ENCODE measurements around the gene ETV5. TPM values are rescaled to one million over a fixed set of nuclear protein-coding genes. Genes with fewer than 3 reads are reported as not detected.

The ETV5 gene
- total and polyA plus RNA-seq, 4 donors, result 3.3 to 14.9 (median 5.5) TPM

DNA sequence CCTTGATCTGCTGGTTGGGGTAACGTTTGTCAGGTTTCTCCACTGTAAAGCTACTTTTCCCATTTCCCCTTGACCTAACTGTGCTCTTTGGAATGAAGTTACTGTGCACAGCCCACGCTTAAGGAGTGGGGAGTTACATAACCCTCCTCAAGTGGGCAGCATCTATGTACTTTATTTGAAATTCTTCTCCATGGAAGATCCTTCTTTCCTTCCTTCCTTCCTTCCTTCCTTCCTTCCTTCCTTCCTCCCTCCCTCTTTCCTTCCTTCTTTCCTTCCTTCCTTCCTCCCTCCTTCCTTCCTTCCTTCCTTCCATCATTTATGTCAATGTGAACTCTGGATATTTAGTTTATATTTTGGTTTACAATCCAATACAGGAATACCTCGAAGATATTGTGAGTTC, 94.0 kb downstream of the ETV5 start (continued):
- TF ChIP-seq YY1 (IDR thresholded peaks at IDR 0.05) (no peak), HNF4G (IDR thresholded peaks at IDR 0.05) (no peak), SP1 (IDR thresholded peaks at IDR 0.05) (no peak), RXRA (IDR thresholded peaks at IDR 0.05) (no peak)
- TF ChIP-seq, protein P1, sequence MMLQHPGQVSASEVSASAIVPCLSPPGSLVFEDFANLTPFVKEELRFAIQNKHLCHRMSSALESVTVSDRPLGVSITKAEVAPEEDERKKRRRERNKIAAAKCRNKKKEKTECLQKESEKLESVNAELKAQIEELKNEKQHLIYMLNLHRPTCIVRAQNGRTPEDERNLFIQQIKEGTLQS (IDR thresholded peaks at IDR 0.05), result no peak
- TF ChIP-seq, protein P2, sequence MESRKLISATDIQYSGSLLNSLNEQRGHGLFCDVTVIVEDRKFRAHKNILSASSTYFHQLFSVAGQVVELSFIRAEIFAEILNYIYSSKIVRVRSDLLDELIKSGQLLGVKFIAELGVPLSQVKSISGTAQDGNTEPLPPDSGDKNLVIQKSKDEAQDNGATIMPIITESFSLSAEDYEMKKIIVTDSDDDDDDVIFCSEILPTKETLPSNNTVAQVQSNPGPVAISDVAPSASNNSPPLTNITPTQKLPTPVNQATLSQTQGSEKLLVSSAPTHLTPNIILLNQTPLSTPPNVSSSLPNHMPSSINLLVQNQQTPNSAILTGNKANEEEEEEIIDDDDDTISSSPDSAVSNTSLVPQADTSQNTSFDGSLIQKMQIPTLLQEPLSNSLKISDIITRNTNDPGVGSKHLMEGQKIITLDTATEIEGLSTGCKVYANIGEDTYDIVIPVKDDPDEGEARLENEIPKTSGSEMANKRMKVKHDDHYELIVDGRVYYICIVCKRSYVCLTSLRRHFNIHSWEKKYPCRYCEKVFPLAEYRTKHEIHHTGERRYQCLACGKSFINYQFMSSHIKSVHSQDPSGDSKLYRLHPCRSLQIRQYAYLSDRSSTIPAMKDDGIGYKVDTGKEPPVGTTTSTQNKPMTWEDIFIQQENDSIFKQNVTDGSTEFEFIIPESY (IDR thresholded peaks at IDR 0.05), result no peak

DNA sequence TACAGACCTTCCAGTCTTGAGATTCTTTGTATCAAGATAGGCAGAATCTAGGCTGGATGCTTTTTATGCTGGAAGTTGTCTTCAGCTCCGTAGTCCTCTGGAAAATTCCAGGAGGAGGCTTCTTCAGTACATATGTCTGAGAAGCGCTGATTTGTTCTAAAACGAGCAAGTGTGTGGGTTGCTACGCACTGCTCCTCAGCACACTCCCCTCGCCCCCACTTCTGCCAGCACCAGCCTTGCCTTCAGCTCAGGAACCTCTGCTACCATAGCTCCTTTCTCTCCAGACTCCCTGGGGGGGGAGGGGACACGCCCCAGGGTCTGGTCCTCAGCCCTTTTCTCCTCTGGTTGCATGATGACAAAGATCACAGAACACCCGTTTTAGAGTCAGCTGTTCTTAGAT, 95.6 kb downstream of the ETV5 start:
- peaks cover 0 to 4% (median 1%) of the 10 kb centered on the region in 4 donors for H3K9me3 ChIP-seq (ENCODE audit: control insufficient read depth in 4 of 4, low read length in 3 of 4)
- H3K9ac ChIP-seq (ENCODE audit: low read depth in 1 of 2, low read length in 2 of 2), result no peak overlapping the region
- H3K27ac ChIP-seq (ENCODE audit: low read depth in 1 of 2, low read length in 2 of 2), result no peak overlapping the region
- H3K27me3 ChIP-seq (ENCODE audit: control insufficient read depth in 4 of 4, insufficient read depth in 4 of 4, low read length in 3 of 4), result peaks cover 0 to 6% (median 0%) of the 10 kb centered on the region in 4 donors
- no peaks in the 10 kb centered on the region for H3K4me1 ChIP-seq (ENCODE audit: control insufficient read depth in 4 of 4, insufficient read depth in 4 of 4, low read length in 3 of 4)
- WGBS, result 70% methylated on average over 7 of the region's 7 CpGs
- H3K36me3 ChIP-seq (ENCODE audit: control insufficient read depth in 4 of 4, insufficient read depth in 3 of 4, low read depth in 1 of 4, low read length in 3 of 4), result no peaks in the 10 kb centered on the region
- no peak overlapping the region for H3K4me3 ChIP-seq (ENCODE audit: low read depth in 1 of 3, low read length in 3 of 3)
- TF ChIP-seq FOXA2 (IDR thresholded peaks at IDR 0.05) (no peak), NR2F2 (IDR thresholded peaks at IDR 0.05) (no peak), EGR1 (IDR thresholded peaks at IDR 0.05; ENCODE audit: low read depth in 2 of 2) (no peak), RXRA (IDR thresholded peaks at IDR 0.05) (no peak), HNF4A (conservative IDR thresholded peaks at IDR 0.05) (no peak)
- TF ChIP-seq, protein P2 (IDR thresholded peaks at IDR 0.05), result no peak
- TF ChIP-seq, protein P3, sequence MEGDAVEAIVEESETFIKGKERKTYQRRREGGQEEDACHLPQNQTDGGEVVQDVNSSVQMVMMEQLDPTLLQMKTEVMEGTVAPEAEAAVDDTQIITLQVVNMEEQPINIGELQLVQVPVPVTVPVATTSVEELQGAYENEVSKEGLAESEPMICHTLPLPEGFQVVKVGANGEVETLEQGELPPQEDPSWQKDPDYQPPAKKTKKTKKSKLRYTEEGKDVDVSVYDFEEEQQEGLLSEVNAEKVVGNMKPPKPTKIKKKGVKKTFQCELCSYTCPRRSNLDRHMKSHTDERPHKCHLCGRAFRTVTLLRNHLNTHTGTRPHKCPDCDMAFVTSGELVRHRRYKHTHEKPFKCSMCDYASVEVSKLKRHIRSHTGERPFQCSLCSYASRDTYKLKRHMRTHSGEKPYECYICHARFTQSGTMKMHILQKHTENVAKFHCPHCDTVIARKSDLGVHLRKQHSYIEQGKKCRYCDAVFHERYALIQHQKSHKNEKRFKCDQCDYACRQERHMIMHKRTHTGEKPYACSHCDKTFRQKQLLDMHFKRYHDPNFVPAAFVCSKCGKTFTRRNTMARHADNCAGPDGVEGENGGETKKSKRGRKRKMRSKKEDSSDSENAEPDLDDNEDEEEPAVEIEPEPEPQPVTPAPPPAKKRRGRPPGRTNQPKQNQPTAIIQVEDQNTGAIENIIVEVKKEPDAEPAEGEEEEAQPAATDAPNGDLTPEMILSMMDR (IDR thresholded peaks at IDR 0.05; ENCODE audit: low read depth, low read length, missing input control), result no peak
- TF ChIP-seq, protein P4, sequence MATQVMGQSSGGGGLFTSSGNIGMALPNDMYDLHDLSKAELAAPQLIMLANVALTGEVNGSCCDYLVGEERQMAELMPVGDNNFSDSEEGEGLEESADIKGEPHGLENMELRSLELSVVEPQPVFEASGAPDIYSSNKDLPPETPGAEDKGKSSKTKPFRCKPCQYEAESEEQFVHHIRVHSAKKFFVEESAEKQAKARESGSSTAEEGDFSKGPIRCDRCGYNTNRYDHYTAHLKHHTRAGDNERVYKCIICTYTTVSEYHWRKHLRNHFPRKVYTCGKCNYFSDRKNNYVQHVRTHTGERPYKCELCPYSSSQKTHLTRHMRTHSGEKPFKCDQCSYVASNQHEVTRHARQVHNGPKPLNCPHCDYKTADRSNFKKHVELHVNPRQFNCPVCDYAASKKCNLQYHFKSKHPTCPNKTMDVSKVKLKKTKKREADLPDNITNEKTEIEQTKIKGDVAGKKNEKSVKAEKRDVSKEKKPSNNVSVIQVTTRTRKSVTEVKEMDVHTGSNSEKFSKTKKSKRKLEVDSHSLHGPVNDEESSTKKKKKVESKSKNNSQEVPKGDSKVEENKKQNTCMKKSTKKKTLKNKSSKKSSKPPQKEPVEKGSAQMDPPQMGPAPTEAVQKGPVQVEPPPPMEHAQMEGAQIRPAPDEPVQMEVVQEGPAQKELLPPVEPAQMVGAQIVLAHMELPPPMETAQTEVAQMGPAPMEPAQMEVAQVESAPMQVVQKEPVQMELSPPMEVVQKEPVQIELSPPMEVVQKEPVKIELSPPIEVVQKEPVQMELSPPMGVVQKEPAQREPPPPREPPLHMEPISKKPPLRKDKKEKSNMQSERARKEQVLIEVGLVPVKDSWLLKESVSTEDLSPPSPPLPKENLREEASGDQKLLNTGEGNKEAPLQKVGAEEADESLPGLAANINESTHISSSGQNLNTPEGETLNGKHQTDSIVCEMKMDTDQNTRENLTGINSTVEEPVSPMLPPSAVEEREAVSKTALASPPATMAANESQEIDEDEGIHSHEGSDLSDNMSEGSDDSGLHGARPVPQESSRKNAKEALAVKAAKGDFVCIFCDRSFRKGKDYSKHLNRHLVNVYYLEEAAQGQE (IDR thresholded peaks at IDR 0.05), result no peak
- DNase-seq (ENCODE audit: low spot score), result no peak
